ENCODE measurements around the gene CLEC10A.
"Not testable (repeated sequence)": the region's sequence is repeated elsewhere in the genome, so short reads cannot be mapped to it uniquely, and the experiment has no call there.

DNA sequence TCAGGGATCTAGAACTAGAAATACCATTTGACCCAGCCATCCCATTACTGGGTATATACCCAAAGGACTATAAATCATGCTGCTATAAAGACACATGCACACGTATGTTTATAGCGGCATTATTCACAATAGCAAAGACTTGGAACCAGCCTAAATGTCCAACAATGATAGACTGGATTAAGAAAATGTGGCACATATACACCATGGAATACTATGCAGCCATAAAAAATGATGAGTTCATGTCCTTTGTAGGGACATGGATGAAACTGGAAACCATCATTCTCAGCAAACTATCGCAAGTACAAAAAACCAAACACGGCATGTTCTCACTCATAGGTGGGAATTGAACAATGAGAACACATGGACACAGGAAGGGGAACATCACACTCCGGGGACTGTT is 47.5 kb upstream of the CLEC10A start:
- TF ChIP-seq ARNT (IDR thresholded peaks at IDR 0.05); BHLHE40 (IDR thresholded peaks at IDR 0.05; ENCODE audit: borderline replicate concordance); FOXM1 (IDR thresholded peaks at IDR 0.05; ENCODE audit: borderline replicate concordance); ZNF384 (IDR thresholded peaks at IDR 0.05); FOXA1 (IDR thresholded peaks at IDR 0.05); SP1 (IDR thresholded peaks at IDR 0.05); HDGF (IDR thresholded peaks at IDR 0.05; ENCODE audit: borderline replicate concordance); NFRKB (IDR thresholded peaks at IDR 0.05); SUZ12 (IDR thresholded peaks at IDR 0.05); L3MBTL2 (conservative IDR thresholded peaks at IDR 0.05); CTBP1 (IDR thresholded peaks at IDR 0.05; ENCODE audit: borderline replicate concordance): not testable (repeated sequence)
- TF ChIP-seq, protein P1, sequence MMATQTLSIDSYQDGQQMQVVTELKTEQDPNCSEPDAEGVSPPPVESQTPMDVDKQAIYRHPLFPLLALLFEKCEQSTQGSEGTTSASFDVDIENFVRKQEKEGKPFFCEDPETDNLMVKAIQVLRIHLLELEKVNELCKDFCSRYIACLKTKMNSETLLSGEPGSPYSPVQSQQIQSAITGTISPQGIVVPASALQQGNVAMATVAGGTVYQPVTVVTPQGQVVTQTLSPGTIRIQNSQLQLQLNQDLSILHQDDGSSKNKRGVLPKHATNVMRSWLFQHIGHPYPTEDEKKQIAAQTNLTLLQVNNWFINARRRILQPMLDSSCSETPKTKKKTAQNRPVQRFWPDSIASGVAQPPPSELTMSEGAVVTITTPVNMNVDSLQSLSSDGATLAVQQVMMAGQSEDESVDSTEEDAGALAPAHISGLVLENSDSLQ (IDR thresholded peaks at IDR 0.05), result not testable (repeated sequence)
